Measurements from ENCODE around the gene STRN3.
"Not testable (repeated sequence)": the region's sequence is repeated elsewhere in the genome, so short reads cannot be mapped to it uniquely, and the experiment has no call there.

The STRN3 gene

GRCh38 chr14:31026077-31026449 is at the start of gene STRN3:
STRN3 (minus strand) TSS chr14:31026379; CDS start chr14:31026185, 194 bp downstream.
- DNase-seq, result no peak

GRCh38 chr14:31075144-31075543 is 49.0 kb upstream of the STRN3 start:
- no peak for DNase-seq

- no peak for DNase-seq
These were observed 45.0 kb upstream of the STRN3 start for GRCh38 chr14:31071151-31071550.

- no peak for DNase-seq
These were observed 44.3 kb upstream of the STRN3 start for GRCh38 chr14:31070431-31070830.

- DNase-seq, result no peak
These were observed 43.2 kb upstream of the STRN3 start for GRCh38 chr14:31069343-31069742.

- no peak for DNase-seq
These were observed 42.1 kb upstream of the STRN3 start for GRCh38 chr14:31068235-31068634.

GRCh38 chr14:31062908-31063307 is 36.7 kb upstream of the STRN3 start:
- not testable (repeated sequence) for DNase-seq

- DNase-seq, result no peak
These were observed 34.2 kb upstream of the STRN3 start for GRCh38 chr14:31060253-31060875.

- DNase-seq, result no peak
These were observed 33.2 kb upstream of the STRN3 start for GRCh38 chr14:31059152-31059924.

- DNase-seq, result no peak
These were observed 31.7 kb upstream of the STRN3 start for GRCh38 chr14:31057701-31058364.

- DNase-seq, result no peak
These were observed 30.9 kb upstream of the STRN3 start for GRCh38 chr14:31057035-31057434.

- DNase-seq, result not testable (repeated sequence)
These were observed 26.9 kb upstream of the STRN3 start for GRCh38 chr14:31052905-31053586.

GRCh38 chr14:31051511-31051910 is 25.3 kb upstream of the STRN3 start:
- DNase-seq, result no peak

GRCh38 chr14:31051023-31051422 is 24.8 kb upstream of the STRN3 start:
- no peak for DNase-seq

- DNase-seq, result no peak
These were observed 21.3 kb upstream of the STRN3 start for GRCh38 chr14:31047503-31047902.

GRCh38 chr14:31045501-31046080 is 19.4 kb upstream of the STRN3 start:
- DNase-seq, result no peak

- no peak for DNase-seq
These were observed 17.2 kb upstream of the STRN3 start for GRCh38 chr14:31043379-31043778.

GRCh38 chr14:31042893-31043292 is 16.7 kb upstream of the STRN3 start:
- DNase-seq, result not testable (repeated sequence)

GRCh38 chr14:31042300-31042699 is 16.1 kb upstream of the STRN3 start:
- no peak for DNase-seq

- no peak for DNase-seq
These were observed 12.5 kb upstream of the STRN3 start for GRCh38 chr14:31038521-31039166.

GRCh38 chr14:31037709-31038221 is 11.6 kb upstream of the STRN3 start:
- DNase-seq, result no peak

- no peak for DNase-seq
These were observed 10.4 kb upstream of the STRN3 start for GRCh38 chr14:31036552-31036951.
